Testis (tissue), 3 donors: Measurements from ENCODE around the gene CCL4. TPM values are rescaled to one million over a fixed set of nuclear protein-coding genes. Genes with fewer than 3 reads are reported as not detected.
"Not testable (repeated sequence)": the region's sequence is repeated elsewhere in the genome, so short reads cannot be mapped to it uniquely, and the experiment has no call there.

Experiments
- DNase-seq: peaks from one replicate; pipeline ENCODE4 v3.0.0-alpha.2; 2019
- H3K27ac ChIP-seq, 2 donors: fragments of 200-600 bp; sonication (generic); one replicate each; pipeline ENCODE4 v1.5.1; 2019
- H3K27me3 ChIP-seq: fragments of 200-600 bp; sonication (generic); one replicate; pipeline ENCODE4 v1.5.1; 2019
- H3K36me3 ChIP-seq: fragments of 200-600 bp; sonication (generic); one replicate; pipeline ENCODE4 v1.5.1; 2017; ENCODE audit warnings: low read depth; ENCODE audit errors: missing control alignments
- H3K4me1 ChIP-seq: fragments of 200-600 bp; sonication (generic); one replicate; pipeline ENCODE4 v1.5.1; 2019
- H3K4me3 ChIP-seq, 2 donors: fragments of 200-600 bp; sonication (generic); one replicate each; pipeline ENCODE4 v1.5.1; 2017 to 2019
- H3K9me3 ChIP-seq: fragments of 200-600 bp; sonication (generic); one replicate; pipeline ENCODE4 v1.5.1; 2017
- CTCF ChIP-seq, 3 experiments: fragments of 450-650 bp in 2 of 3; fragments of 200-600 bp in 1 of 3; sonication (generic) in 1 of 3; IDR thresholded peaks; one replicate each; pipeline ENCODE4 v1.5.1; 2016 to 2019; ENCODE audit warnings: antibody characterized with exemption in 3 of 3, mild to moderate bottlenecking in 2 of 3, moderate library complexity in 1 of 3
- POLR2A ChIP-seq: fragments of 450-650 bp; IDR thresholded peaks from one replicate; pipeline ENCODE4 v1.6.1; 2017; ENCODE audit warnings: antibody characterized with exemption, mild to moderate bottlenecking, moderate library complexity
- WGBS, 2 donors: methylation state at CpG; one replicate each; pipeline ENCODE4 v1.1.5; 2018; 5-methylcytosine and 5-hydroxymethylcytosine counted together
- intact Hi-C: fragments of 100-400 bp; cut with DNase I; formaldehyde crosslinking; loops from one replicate; pipeline ENCODE4 v1.15.1; 2023; ENCODE audit warnings: low total_unique reads
- polyA plus RNA-seq: library from polyadenylated mRNA; stranded (reverse); fragments of 350-450 nt; fragmentation: Illumina TruSeq; extraction: RNeasy Lipid Tissue Mini Kit (QIAGEN cat#74804); gene quantifications from one replicate; pipeline ENCODE4 v1.2.3, GENCODE V29; 2014; ENCODE audit warnings: low read depth, low replicate concordance; ENCODE audit not compliant: insufficient read depth
- total RNA-seq, 2 donors: library from RNA; depleted of rRNA; stranded (reverse); fragments of >200 nt; gene quantifications; one replicate each; pipeline ENCODE4 v1.2.3, GENCODE V29; 2016

Gene CCL4
- total and polyA plus RNA-seq, 3 donors from 2014 or later = 0.39 to 9.9 (median 1.7) TPM

- H3K27me3 ChIP-seq = no peaks in the 10 kb centered on the region
- TF ChIP-seq POLR2A (no peak), CTCF (IDR thresholded peaks at IDR 0.05) (no peak)
- intact Hi-C loops = no loop called here
- no peaks in the 10 kb centered on the region for H3K36me3 ChIP-seq
- DNase-seq = no peak
- H3K27ac ChIP-seq = no peak overlapping the region
- no peaks in the 10 kb centered on the region for H3K9me3 ChIP-seq
- WGBS, 2 donors = 73 to 76% methylated on average over 3 of the region's 3 CpGs
- H3K4me3 ChIP-seq = no peak overlapping the region
- no peaks in the 10 kb centered on the region for H3K4me1 ChIP-seq
These were observed 16.6 kb downstream of the CCL4 start for GRCh38 chr17:36120221-36120620.

GRCh38 chr17:36121099-36121498 lies 17.5 kb downstream of the CCL4 start:
- H3K9me3 ChIP-seq, H3K4me3 ChIP-seq, H3K27ac ChIP-seq, H3K27me3 ChIP-seq, H3K36me3 ChIP-seq, DNase-seq, H3K4me1 ChIP-seq, intact Hi-C loops: not testable (repeated sequence)
- WGBS, 2 donors = 65 to 68% methylated on average over 6 of the region's 6 CpGs

GRCh38 chr17:36123431-36123830 lies 19.8 kb downstream of the CCL4 start:
- H3K9me3 ChIP-seq = no peaks in the 10 kb centered on the region
- 61 to 92% methylated on average over 2 of the region's 2 CpGs for WGBS, 2 donors

GRCh38 chr17:36124879-36125824 lies 21.5 kb downstream of the CCL4 start:
- 78 to 83% methylated on average over 6 to 9 of the region's 9 CpGs for WGBS, 2 donors
- Histone ChIP-seq H3K4me1 (peaks cover 4% of the 10 kb centered on the region), H3K9me3 (no peaks in the 10 kb centered on the region), H3K36me3 (no peaks in the 10 kb centered on the region), H3K27ac (no peak overlapping the region), H3K4me3 (no peak overlapping the region), H3K27me3 (no peaks in the 10 kb centered on the region)
- DNase-seq = no peak
- intact Hi-C loops = no loop called here
- TF ChIP-seq POLR2A (no peak), CTCF (IDR thresholded peaks at IDR 0.05) (no peak)

More at GRCh38 chr17:36123431-36123830, 19.8 kb downstream of the CCL4 start:
- Histone ChIP-seq H3K4me3 (no peak overlapping the region), H3K27ac (no peak overlapping the region), H3K27me3 (no peaks in the 10 kb centered on the region), H3K36me3 (no peaks in the 10 kb centered on the region), H3K4me1 (no peaks in the 10 kb centered on the region)
- intact Hi-C loops = no loop called here
- TF ChIP-seq POLR2A = no peak
- no peak for TF ChIP-seq CTCF (IDR thresholded peaks at IDR 0.05)
- DNase-seq = no peak

- no peaks in the 10 kb centered on the region for H3K36me3 ChIP-seq
- peaks cover 11% of the 10 kb centered on the region for H3K4me1 ChIP-seq
- H3K27me3 ChIP-seq = no peaks in the 10 kb centered on the region
- H3K9me3 ChIP-seq = no peaks in the 10 kb centered on the region
- H3K27ac ChIP-seq = no peak overlapping the region
- no peak for TF ChIP-seq CTCF (IDR thresholded peaks at IDR 0.05)
- no peak for TF ChIP-seq POLR2A
- intact Hi-C loops = no loop called here
- H3K4me3 ChIP-seq = no peak overlapping the region
- 87 to 89% methylated on average over 7 of the region's 7 CpGs for WGBS, 2 donors
- DNase-seq = no peak
These were observed 23.7 kb downstream of the CCL4 start for GRCh38 chr17:36127199-36127893.
